Measurements from ENCODE around the gene LHFPL6.

- TF ChIP-seq POLR2A (IDR thresholded peaks at IDR 0.05) = no peak
- TF ChIP-seq CTCF (IDR thresholded peaks at IDR 0.05 in 8 of 11, conservative IDR thresholded peaks at IDR 0.05 in 3 of 11) = no peak
Measured at GRCh38 chr13:39618561-39618960, 15.6 kb upstream of the LHFPL6 start.
